ENCODE data around the gene SLC22A5.
"Not testable (repeated sequence)": the region's sequence is repeated elsewhere in the genome, so short reads cannot be mapped to it uniquely, and the experiment has no call there.

SLC22A5 gene

GRCh38 chr5:132388244-132389050 lies 18.9 kb downstream of the SLC22A5 start:
- DNase-seq = no peak

GRCh38 chr5:132389051-132389331 lies 19.5 kb downstream of the SLC22A5 start:
- DNase-seq = no peak

GRCh38 chr5:132389585-132390286 lies 20.2 kb downstream of the SLC22A5 start:
- peak in 1 of 14 donors; percentile 61 for DNase-seq

GRCh38 chr5:132391247-132391646 lies 21.7 kb downstream of the SLC22A5 start:
- no peak for DNase-seq

- DNase-seq = no peak
Measured at GRCh38 chr5:132391870-132392269, 22.4 kb downstream of the SLC22A5 start.

- no peak for DNase-seq
Measured at GRCh38 chr5:132392411-132392810, 22.9 kb downstream of the SLC22A5 start.

GRCh38 chr5:132392978-132393825 lies 23.7 kb downstream of the SLC22A5 start:
- no peak for DNase-seq

GRCh38 chr5:132394667-132395259 lies 25.3 kb downstream of the SLC22A5 start:
- no peak for DNase-seq

- DNase-seq = no peak
Measured at GRCh38 chr5:132396589-132397031, 27.1 kb downstream of the SLC22A5 start.

GRCh38 chr5:132397224-132397623 lies 27.7 kb downstream of the SLC22A5 start:
- no peak for DNase-seq

GRCh38 chr5:132397936-132398675 lies 28.6 kb downstream of the SLC22A5 start:
- DNase-seq = not testable (repeated sequence)

GRCh38 chr5:132404041-132404440 lies 34.5 kb downstream of the SLC22A5 start:
- not testable (repeated sequence) for DNase-seq

GRCh38 chr5:132405646-132406045 lies 36.1 kb downstream of the SLC22A5 start:
- no peak for DNase-seq

- DNase-seq = no peak
Measured at GRCh38 chr5:132406144-132406783, 36.8 kb downstream of the SLC22A5 start.

- no peak for DNase-seq
Measured at GRCh38 chr5:132407970-132408369, 38.5 kb downstream of the SLC22A5 start.

GRCh38 chr5:132408456-132408855 lies 38.9 kb downstream of the SLC22A5 start:
- no peak for DNase-seq

- DNase-seq = no peak
Measured at GRCh38 chr5:132408965-132409364, 39.5 kb downstream of the SLC22A5 start.

GRCh38 chr5:132410451-132411303 lies 41.2 kb downstream of the SLC22A5 start:
- DNase-seq = peak in 12 of 14 donors; percentile 63 to 92 (median 84)

GRCh38 chr5:132411304-132412013 lies 41.9 kb downstream of the SLC22A5 start:
- peak in 7 of 14 donors; percentile 29 to 70 (median 68) for DNase-seq

GRCh38 chr5:132413567-132413966 lies 44.1 kb downstream of the SLC22A5 start:
- no peak for DNase-seq
